Brain microvascular endothelial cell (primary cell): ENCODE measurements around the gene FZD10.

ENCODE experiments used
- DNase-seq: peaks from one replicate; pipeline ENCODE4 v3.0.0-alpha.2; 2020
- H3K27ac ChIP-seq: fragments of 250-450 bp; sonication (Bioruptor Pico); 2 replicates; pipeline ENCODE4 v1.5.1; 2020; ENCODE audit warnings: mild to moderate bottlenecking, moderate library complexity
- H3K27me3 ChIP-seq: fragments of 250-450 bp; sonication (Bioruptor Pico); replicated peaks from 2 replicates; pipeline ENCODE4 v1.5.1; 2020; ENCODE audit warnings: mild to moderate bottlenecking
- H3K36me3 ChIP-seq: fragments of 250-450 bp; sonication (Bioruptor Pico); replicated peaks from 2 replicates; pipeline ENCODE4 v1.5.1; 2020; ENCODE audit warnings: mild to moderate bottlenecking
- H3K4me3 ChIP-seq: 2 replicates; pipeline ENCODE4 v1.5.1; 2011; ENCODE audit warnings: low read depth, mild to moderate bottlenecking, control low read depth, low read length, moderate library complexity
- in situ Hi-C: cut with HindIII; loops from 2 replicates; pipeline ENCODE4 v1.10.0; 2017; ENCODE audit warnings: low sequenced_read_pairs, low pct_ligation_motif_present
- TF ChIP-seq, protein P1 (sequence below): IDR thresholded peaks from 2 replicates; pipeline ENCODE4 v1.5.1; 2011; ENCODE audit warnings: low read depth, mild to moderate bottlenecking, moderate library complexity, low read length, control low read depth, inconsistent platforms; ENCODE audit errors: missing control alignments

Gene FZD10

DNA sequence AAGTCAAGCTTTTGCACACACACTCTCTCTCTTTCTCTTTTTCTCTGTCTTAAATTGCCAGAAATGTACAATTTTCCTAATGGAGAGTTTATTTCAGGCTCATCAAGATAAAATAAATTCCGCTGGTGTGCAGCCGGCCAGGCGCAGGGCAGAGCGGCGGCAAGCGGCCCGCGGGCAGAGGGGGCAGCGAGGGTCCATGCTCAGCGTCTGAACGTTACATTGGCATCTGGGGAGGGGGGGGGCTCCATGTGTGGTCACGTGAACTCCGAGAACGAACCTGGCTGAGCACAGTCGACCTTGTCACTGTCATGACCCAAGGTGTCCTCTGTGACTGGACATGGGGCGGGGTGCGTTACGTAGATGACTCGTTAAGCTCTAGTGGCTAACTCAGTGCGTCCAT lies 23.8 kb upstream of the FZD10 start:
- in situ Hi-C loops: no loop called here
- no peaks in the 10 kb centered on the region for H3K36me3 ChIP-seq
- TF ChIP-seq, protein P1, sequence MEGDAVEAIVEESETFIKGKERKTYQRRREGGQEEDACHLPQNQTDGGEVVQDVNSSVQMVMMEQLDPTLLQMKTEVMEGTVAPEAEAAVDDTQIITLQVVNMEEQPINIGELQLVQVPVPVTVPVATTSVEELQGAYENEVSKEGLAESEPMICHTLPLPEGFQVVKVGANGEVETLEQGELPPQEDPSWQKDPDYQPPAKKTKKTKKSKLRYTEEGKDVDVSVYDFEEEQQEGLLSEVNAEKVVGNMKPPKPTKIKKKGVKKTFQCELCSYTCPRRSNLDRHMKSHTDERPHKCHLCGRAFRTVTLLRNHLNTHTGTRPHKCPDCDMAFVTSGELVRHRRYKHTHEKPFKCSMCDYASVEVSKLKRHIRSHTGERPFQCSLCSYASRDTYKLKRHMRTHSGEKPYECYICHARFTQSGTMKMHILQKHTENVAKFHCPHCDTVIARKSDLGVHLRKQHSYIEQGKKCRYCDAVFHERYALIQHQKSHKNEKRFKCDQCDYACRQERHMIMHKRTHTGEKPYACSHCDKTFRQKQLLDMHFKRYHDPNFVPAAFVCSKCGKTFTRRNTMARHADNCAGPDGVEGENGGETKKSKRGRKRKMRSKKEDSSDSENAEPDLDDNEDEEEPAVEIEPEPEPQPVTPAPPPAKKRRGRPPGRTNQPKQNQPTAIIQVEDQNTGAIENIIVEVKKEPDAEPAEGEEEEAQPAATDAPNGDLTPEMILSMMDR: no peak
- no peak for DNase-seq
- no peak overlapping the region for H3K4me3 ChIP-seq
- H3K27ac ChIP-seq: no peak overlapping the region
- H3K27me3 ChIP-seq: no peaks in the 10 kb centered on the region

DNA sequence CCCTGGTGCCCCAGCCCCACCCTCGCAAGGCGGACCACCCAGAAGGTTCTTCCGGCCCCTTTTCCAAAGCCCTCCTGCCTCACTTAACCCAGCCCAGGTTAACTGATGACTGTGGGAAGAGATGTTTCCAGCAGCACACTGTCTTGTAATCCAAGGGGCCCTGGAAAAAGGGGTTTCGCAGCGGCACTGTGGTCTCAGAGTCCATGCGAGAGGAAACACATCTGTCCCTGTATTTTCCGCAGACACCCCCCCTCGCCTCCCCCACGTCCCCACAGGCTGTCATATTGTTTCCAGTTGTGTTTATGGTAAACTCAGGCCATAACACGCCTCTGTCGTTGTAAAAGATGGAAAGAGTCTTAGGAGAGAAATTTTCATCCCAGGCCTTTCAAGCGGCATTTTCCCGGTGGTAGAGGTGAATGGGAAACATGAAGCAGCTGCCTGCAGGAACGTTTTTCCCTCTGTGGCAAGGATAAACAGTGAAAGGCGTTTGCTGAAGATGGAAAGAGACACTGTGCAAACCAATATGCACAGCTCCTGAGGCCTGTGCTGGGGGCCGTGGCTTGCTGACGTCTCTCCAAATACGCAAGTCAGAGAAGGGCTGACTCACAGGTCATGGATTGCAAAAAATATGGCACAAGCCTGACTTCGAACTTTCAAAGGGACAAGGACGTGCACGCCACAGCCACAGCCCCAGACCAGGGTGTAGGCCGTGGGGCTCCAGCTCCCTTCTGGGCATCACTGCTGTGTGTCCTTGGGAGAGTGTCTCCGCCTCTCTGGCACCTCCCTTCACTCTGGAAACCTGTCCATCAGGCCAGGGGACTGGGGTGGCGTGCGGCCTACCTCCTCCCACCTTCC lies 22.5 kb upstream of the FZD10 start:
- H3K27me3 ChIP-seq: no peaks in the 10 kb centered on the region
- H3K4me3 ChIP-seq: no peak overlapping the region
- in situ Hi-C loops: no loop called here
- TF ChIP-seq, protein P1: no peak
- no peaks in the 10 kb centered on the region for H3K36me3 ChIP-seq
- no peak for DNase-seq
- H3K27ac ChIP-seq: no peak overlapping the region

DNA sequence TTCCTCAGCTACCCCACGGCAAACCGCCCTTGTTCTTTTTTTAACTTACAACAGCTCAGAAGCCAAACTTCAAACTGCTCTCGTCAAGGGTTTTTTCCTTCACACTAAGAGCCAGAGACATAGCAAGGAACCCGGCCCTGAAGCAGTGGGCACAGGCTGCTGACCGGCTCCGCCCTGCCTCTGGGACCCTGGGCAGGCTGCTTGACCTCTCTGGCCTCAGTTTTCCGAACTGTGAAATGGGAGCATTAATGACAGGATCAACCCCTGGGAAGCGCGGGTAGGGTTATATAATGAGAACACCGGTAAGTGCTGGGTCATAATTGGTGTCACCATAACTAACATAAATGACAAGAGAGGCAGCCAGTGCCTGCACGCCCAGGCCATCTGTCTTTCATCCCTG lies 21.2 kb upstream of the FZD10 start:
- TF ChIP-seq, protein P1: no peak
- no peaks in the 10 kb centered on the region for H3K36me3 ChIP-seq
- no peak for DNase-seq
- H3K27me3 ChIP-seq: no peaks in the 10 kb centered on the region
- no peak overlapping the region for H3K27ac ChIP-seq
- in situ Hi-C loops: no loop called here
- no peak overlapping the region for H3K4me3 ChIP-seq

DNA sequence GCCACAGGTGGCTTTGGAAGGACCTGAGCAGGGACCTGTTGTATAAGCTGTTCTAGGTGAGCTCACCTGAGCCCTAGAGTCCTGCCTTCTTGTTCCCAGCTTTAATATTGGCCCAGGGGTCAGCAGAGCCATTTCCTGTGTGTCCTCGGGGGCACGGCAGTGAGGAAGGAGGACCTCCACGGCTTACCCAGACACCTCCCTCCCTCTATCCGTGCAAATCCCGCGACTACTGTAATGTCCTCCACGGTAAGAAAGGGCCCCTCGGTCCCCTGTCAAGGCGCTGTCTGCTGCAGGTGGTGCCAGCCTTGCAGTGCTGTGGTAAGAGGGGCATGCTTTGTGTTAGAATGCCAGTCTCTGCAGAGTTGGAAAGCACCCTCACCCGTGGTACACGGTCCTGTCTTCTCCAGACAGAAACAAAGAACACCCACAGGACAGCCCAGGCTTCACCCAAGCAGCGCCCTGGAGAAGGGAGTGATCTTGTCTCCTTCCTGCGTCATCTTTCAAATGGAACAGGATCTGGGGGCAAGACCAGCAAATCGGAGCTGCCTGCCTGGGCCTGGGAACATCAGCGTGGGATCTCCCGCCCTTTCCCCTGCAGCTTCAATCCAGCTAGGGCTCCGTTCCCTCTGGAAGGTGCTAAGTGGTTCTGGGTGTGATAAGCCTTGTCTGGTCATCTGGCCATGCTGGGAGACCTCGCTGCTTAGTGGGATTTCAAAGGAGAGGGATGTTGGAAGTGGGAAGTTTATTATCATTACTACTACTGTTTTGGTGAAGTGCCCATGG lies 20.2 kb upstream of the FZD10 start:
- no peak for DNase-seq
- no peak overlapping the region for H3K4me3 ChIP-seq
- H3K36me3 ChIP-seq: no peaks in the 10 kb centered on the region
- in situ Hi-C loops: no loop called here
- H3K27me3 ChIP-seq: no peaks in the 10 kb centered on the region
- TF ChIP-seq, protein P1: no peak
- H3K27ac ChIP-seq: no peak overlapping the region

DNA sequence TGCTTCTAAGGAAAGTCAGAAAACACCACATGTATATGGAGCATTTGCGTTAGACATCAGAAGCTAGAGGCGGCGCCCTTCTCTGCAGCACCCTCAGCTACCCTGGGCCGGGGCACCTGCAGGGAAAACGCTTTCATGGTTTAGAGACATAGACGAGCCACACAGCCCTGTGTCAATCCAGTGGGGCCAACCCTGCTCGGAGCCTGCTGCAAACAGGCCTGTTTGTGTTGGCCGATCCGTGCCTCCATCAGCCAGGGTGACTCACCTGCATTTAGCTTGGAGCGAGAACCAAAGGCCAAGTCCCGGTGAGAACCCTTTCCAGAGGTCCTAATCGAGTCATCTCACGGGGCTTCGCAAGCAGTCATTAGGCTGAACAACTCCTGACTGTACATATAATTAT lies 19.5 kb upstream of the FZD10 start:
- no peak for DNase-seq
- Histone ChIP-seq H3K4me3 (no peak overlapping the region), H3K27ac (no peak overlapping the region), H3K36me3 (no peaks in the 10 kb centered on the region), H3K27me3 (no peaks in the 10 kb centered on the region)
- TF ChIP-seq, protein P1: no peak
- in situ Hi-C loops: no loop called here
